ENCODE data around the gene C3orf18.

- no peak for TF ChIP-seq POLR2A (IDR thresholded peaks at IDR 0.05; ENCODE audit: low read depth, low read length)
- TF ChIP-seq CTCF (IDR thresholded peaks at IDR 0.05; ENCODE audit: extremely low read depth in 1 of 2, insufficient read depth in 1 of 2, low read depth in 1 of 2, low read length in 2 of 2), result no peak
- no peak for TF ChIP-seq EZH2 (IDR thresholded peaks at IDR 0.05; ENCODE audit: borderline replicate concordance, low read depth, low read length, severe bottlenecking)
- no peak for TF ChIP-seq POLR2AphosphoS5 (IDR thresholded peaks at IDR 0.05; ENCODE audit: insufficient read depth, low read depth, low read length)
- TF ChIP-seq MYC (IDR thresholded peaks at IDR 0.05; ENCODE audit: low read depth, low read length), result no peak
- TF ChIP-seq JUN (IDR thresholded peaks at IDR 0.05; ENCODE audit: borderline replicate concordance, insufficient read depth, insufficient read length, low read depth), result no peak
- no peak for TF ChIP-seq GATA2 (IDR thresholded peaks at IDR 0.05; ENCODE audit: insufficient read depth, insufficient read length, low read depth, low read length)
Observed at GRCh38 chr3:50586763-50587070, 19.2 kb upstream of the C3orf18 start.

Data from endothelial cell of umbilical vein (primary cell).